ENCODE data around the gene COPS6.

COPS6 gene

GRCh38 chr7:100095289-100095688 is 6.5 kb downstream of the COPS6 start:
- Histone ChIP-seq H3F3A (ENCODE audit: insufficient read depth, low read length) (peaks cover 54% of the 10 kb centered on the region), H3K4me2 (ENCODE audit: low read depth, low read length) (no peak overlapping the region), H3K4me3 (ENCODE audit: low read length) (no peak overlapping the region), H3K9me2 (replicated peaks; ENCODE audit: insufficient read depth, low read length) (no peaks in the 10 kb centered on the region), H3K36me3 (replicated peaks; ENCODE audit: insufficient read depth, low read length) (peaks cover 58% of the 10 kb centered on the region), H3K27me3 (replicated peaks; ENCODE audit: insufficient read depth, low read length) (no peaks in the 10 kb centered on the region), H3K27ac (ENCODE audit: low read length) (no peak overlapping the region), H4K20me1 (ENCODE audit: insufficient read depth, low read length) (peaks cover 7% of the 10 kb centered on the region; the same call in 1 of the 2 replicates), H3K4me1 (ENCODE audit: low read length) (peaks cover 10% of the 10 kb centered on the region), H3K79me2 (ENCODE audit: low read length) (peaks cover 74% of the 10 kb centered on the region), H2AFZ (ENCODE audit: low read length) (no peak overlapping the region), H3K9me3 (replicated peaks; ENCODE audit: insufficient read depth, low read length) (no peaks in the 10 kb centered on the region), H3K9ac (ENCODE audit: low read length) (no peak overlapping the region)
- no peak for DNase-seq
- TF ChIP-seq EZH2phosphoT487 (IDR thresholded peaks at IDR 0.05; ENCODE audit: low read length) (no peak), CTCF (IDR thresholded peaks at IDR 0.05; ENCODE audit: low read length) (no peak), EZH2 (optimal IDR thresholded peaks at IDR 0.05; ENCODE audit: low read depth, low read length) (no peak)

GRCh38 chr7:100095704-100096103 is 6.9 kb downstream of the COPS6 start:
- Histone ChIP-seq H4K20me1 (ENCODE audit: insufficient read depth, low read length) (peaks cover 9% of the 10 kb centered on the region; the same call in 1 of the 2 replicates), H3K9ac (ENCODE audit: low read length) (no peak overlapping the region), H3K36me3 (replicated peaks; ENCODE audit: insufficient read depth, low read length) (peaks cover 58% of the 10 kb centered on the region), H3K27ac (ENCODE audit: low read length) (no peak overlapping the region), H3K9me3 (replicated peaks; ENCODE audit: insufficient read depth, low read length) (no peaks in the 10 kb centered on the region), H3K9me2 (replicated peaks; ENCODE audit: insufficient read depth, low read length) (no peaks in the 10 kb centered on the region), H3K4me1 (ENCODE audit: low read length) (peaks cover 7% of the 10 kb centered on the region), H3K4me2 (ENCODE audit: low read depth, low read length) (no peak overlapping the region), H3K79me2 (ENCODE audit: low read length) (peaks cover 74% of the 10 kb centered on the region), H3F3A (ENCODE audit: insufficient read depth, low read length) (peaks cover 52% of the 10 kb centered on the region), H3K27me3 (replicated peaks; ENCODE audit: insufficient read depth, low read length) (no peaks in the 10 kb centered on the region), H3K4me3 (ENCODE audit: low read length) (no peak overlapping the region), H2AFZ (ENCODE audit: low read length) (no peak overlapping the region)
- TF ChIP-seq EZH2phosphoT487 (IDR thresholded peaks at IDR 0.05; ENCODE audit: low read length) (no peak), CTCF (IDR thresholded peaks at IDR 0.05; ENCODE audit: low read length) (no peak), EZH2 (optimal IDR thresholded peaks at IDR 0.05; ENCODE audit: low read depth, low read length) (no peak)
- no peak for DNase-seq

DNA sequence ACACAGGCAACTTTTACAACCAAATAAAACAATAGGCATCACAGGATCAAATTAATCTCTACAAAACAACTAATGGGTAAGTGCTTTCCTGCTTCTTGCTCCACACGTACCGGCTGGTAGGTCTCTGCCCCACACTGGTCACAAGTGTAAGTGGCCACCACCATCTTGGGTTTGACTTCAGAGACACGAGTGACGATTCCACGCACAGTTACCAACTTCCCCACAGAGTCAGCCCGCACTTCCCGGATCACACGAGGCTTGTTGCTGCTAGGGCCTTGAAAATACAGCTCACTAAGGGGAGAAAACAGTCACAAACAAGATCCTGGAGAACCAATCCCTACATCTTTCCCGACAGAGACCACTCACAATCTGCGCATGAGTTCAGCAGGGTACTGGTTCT is 10.1 kb downstream of the COPS6 start:
- Histone ChIP-seq H3K36me3 (replicated peaks; ENCODE audit: insufficient read depth, low read length) (peaks cover 42% of the 10 kb centered on the region), H3K9me3 (replicated peaks; ENCODE audit: insufficient read depth, low read length) (no peaks in the 10 kb centered on the region), H3K27me3 (replicated peaks; ENCODE audit: insufficient read depth, low read length) (no peaks in the 10 kb centered on the region), H3K9ac (ENCODE audit: low read length) (no peak overlapping the region), H3K9me2 (replicated peaks; ENCODE audit: insufficient read depth, low read length) (no peaks in the 10 kb centered on the region), H3F3A (ENCODE audit: insufficient read depth, low read length) (peaks cover 22% of the 10 kb centered on the region), H3K4me2 (ENCODE audit: low read depth, low read length) (no peak overlapping the region), H3K4me1 (ENCODE audit: low read length) (peaks cover 12% of the 10 kb centered on the region), H4K20me1 (ENCODE audit: insufficient read depth, low read length) (peaks cover 9% of the 10 kb centered on the region; the same call in 1 of the 2 replicates), H2AFZ (ENCODE audit: low read length) (no peak overlapping the region), H3K27ac (ENCODE audit: low read length) (no peak overlapping the region), H3K4me3 (ENCODE audit: low read length) (no peak overlapping the region), H3K79me2 (ENCODE audit: low read length) (peaks cover 73% of the 10 kb centered on the region)
- TF ChIP-seq EZH2 (optimal IDR thresholded peaks at IDR 0.05; ENCODE audit: low read depth, low read length) (no peak), EZH2phosphoT487 (IDR thresholded peaks at IDR 0.05; ENCODE audit: low read length) (no peak), CTCF (IDR thresholded peaks at IDR 0.05; ENCODE audit: low read length) (no peak)
- no peak for DNase-seq

Data from MM.1S (cell line).